ENCODE results near the gene ASPM.

DNA sequence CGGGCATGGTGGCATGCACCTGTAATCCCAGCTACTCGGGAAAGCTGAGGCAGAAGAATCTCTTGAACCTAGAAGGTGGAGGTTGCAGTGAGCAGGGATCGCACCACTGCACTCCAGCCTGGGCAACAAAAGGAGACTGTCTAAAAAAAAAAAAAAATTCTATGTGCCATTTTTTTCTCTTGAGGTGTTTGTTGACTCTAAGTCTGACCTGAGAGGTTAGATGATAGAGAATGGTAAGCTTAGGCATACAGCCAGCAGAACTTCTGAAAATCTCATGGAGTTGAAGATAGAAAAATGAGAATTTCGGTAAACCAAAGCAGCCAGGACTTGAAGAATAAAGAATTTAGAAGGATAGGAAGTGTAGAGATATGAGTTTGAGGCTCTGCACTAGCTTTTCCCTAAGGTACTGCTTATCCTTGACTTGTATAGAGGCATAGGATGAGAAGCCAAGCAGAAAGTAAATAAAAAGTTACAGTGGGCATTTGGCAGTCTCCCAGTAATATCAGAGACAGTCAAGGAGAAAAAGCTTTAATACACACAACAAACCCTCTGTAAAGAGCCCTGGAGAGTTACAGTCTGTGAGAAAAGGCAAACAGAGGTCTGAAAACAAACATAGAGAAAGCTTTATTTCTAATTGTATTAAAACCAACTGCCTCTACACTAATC is 103.7 kb downstream of the ASPM start:
- no peak for TF ChIP-seq EZH2 (IDR thresholded peaks at IDR 0.05; ENCODE audit: low read length)
- TF ChIP-seq, protein P1, sequence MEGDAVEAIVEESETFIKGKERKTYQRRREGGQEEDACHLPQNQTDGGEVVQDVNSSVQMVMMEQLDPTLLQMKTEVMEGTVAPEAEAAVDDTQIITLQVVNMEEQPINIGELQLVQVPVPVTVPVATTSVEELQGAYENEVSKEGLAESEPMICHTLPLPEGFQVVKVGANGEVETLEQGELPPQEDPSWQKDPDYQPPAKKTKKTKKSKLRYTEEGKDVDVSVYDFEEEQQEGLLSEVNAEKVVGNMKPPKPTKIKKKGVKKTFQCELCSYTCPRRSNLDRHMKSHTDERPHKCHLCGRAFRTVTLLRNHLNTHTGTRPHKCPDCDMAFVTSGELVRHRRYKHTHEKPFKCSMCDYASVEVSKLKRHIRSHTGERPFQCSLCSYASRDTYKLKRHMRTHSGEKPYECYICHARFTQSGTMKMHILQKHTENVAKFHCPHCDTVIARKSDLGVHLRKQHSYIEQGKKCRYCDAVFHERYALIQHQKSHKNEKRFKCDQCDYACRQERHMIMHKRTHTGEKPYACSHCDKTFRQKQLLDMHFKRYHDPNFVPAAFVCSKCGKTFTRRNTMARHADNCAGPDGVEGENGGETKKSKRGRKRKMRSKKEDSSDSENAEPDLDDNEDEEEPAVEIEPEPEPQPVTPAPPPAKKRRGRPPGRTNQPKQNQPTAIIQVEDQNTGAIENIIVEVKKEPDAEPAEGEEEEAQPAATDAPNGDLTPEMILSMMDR (optimal IDR thresholded peaks at IDR 0.05 in 1 of 3, IDR thresholded peaks at IDR 0.05 in 1 of 3, conservative IDR thresholded peaks at IDR 0.05 in 1 of 3; ENCODE audit: extremely low read depth in 1 of 3, insufficient read depth in 2 of 3, low read length in 3 of 3): no peak
